Stimulated activated CD8-positive, alpha-beta memory T cell treated with anti-CD3 and anti-CD28 coated beads, Interleukin-15, amount 100 ng/mL, for 24 hours (primary cell): ENCODE results near the gene MAP2K4.
"Not testable (repeated sequence)": the region's sequence is repeated elsewhere in the genome, so short reads cannot be mapped to it uniquely, and the experiment has no call there.

Experiments used
- DNase-seq: peaks from one replicate; pipeline ENCODE4 v3.0.0-alpha.2; 2020; ENCODE audit warnings: low read depth

MAP2K4 gene

DNA sequence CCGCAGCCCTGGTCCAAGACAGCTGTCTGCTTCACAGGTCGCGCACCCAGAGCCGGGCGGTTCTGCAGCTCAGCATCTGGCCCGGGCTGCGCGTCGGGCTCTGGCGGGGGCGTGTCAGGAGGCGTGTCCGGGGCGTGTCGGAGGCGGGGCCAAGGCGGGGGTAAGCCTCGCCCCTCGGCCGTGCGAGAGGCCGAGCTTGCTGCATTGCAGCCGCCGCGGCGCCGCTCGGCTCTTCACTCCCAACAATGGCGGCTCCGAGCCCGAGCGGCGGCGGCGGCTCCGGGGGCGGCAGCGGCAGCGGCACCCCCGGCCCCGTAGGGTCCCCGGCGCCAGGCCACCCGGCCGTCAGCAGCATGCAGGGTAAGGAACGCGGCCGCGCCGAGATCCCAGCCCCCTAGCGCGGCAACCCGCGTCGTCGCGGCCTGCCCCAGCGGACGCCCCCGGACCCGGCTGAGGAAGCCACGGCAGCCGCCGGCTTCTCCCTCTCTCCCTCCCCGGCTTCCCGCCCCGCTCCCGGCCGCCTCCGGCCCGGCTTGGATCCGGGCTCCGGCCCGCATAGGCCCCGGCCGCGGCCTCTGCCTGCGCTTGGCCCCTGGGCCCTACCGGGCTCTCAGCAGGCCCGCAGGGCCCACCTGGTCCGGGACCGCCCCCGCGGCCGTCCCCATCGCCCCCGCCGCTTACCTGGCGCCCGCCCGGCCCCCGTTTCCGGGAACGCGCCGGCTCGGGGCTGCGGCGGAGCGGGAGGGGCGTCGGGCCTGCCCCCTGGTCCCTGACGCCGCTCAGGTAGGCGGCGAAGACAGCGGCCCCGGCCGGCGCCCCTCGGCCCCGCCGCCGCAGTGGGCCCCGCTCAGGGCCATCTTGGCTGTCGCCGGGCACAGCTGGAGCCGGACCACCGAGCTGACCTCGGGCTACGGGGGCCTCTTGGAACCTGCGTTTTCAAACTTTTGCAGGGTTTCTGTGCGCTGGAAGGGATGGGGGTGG lies at the start of gene MAP2K4:
MAP2K4 (plus strand) TSS at position 236 of the 981 bp plus-strand sequence; CDS start at position 246, 10 bp downstream.
- DNase-seq, result peak; percentile 96

DNA sequence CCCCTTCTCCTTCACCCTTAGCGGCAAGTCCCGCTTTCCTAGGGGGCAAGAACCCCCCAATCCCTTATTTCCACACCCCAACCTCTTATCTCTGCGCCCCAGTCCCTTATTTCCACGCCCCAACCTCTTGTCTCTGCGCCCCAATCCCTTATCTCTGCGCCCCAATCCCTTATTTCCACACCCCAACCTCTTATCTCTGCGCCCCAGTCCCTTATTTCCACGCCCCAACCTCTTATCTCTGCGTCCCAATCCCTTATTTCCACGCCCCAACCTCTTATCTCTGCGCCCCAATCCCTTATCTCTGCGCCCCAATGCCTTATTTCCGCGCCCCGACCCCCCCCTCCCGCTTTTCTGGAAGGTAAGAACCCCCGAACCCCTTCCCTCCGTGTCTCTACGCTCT lies 47.9 kb upstream of the MAP2K4 start:
- not testable (repeated sequence) for DNase-seq

DNA sequence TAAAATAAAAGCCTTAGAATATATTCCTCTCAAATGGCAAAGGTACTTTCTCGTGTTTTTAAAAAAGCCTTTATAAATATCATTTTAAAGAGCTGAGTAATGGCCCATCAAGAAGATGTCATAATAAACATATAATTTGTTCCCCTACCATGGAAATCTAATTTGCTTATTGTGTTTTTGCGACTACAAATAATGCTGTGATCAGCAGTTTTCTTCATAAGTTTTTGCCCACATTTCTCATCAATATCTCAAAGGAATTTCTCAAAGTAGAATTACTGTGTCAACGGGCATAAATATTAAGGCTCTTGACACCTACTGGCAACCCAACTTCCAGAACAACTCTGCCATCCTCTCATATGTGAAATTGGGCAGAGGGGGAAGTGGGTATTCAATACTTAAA lies 40.9 kb upstream of the MAP2K4 start:
- no peak for DNase-seq

DNA sequence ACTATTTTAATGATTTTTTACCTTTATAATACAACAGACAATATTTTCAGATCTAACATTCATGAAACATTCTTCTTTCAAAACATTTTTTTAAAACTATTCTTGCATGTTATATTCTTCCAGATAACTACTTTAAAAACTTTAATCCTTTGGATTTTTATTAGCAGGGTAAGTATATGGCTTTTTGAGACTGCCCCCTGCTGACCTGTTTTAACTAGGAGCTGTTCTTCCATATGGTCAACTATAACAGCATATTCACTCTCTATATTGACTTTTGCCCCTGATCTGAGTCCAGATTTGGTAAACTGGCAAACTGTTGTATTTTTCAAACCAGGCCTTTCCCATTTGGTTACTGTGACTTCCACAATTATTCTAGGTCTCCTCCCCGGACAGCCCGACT lies 39.9 kb upstream of the MAP2K4 start:
- no peak for DNase-seq

DNA sequence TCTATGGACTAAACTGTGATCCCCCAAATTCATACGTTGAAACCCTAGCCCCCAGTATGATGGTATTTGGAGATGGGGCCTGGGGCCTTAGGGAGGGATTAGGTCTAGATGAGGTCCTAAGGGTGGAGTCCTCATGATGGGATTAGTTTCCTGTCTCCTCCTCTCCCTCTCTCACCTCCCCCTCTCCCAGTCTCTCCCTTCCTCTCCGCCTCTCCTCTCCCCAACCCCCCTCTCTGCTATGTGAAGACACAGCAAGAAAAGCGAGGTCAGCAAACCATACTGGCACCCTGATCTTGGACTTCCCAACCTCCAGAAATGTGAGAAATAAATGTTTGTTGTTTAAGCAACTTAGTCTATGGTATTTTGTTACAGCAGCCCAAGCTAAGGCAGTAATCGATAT lies 38.8 kb upstream of the MAP2K4 start:
- no peak for DNase-seq

DNA sequence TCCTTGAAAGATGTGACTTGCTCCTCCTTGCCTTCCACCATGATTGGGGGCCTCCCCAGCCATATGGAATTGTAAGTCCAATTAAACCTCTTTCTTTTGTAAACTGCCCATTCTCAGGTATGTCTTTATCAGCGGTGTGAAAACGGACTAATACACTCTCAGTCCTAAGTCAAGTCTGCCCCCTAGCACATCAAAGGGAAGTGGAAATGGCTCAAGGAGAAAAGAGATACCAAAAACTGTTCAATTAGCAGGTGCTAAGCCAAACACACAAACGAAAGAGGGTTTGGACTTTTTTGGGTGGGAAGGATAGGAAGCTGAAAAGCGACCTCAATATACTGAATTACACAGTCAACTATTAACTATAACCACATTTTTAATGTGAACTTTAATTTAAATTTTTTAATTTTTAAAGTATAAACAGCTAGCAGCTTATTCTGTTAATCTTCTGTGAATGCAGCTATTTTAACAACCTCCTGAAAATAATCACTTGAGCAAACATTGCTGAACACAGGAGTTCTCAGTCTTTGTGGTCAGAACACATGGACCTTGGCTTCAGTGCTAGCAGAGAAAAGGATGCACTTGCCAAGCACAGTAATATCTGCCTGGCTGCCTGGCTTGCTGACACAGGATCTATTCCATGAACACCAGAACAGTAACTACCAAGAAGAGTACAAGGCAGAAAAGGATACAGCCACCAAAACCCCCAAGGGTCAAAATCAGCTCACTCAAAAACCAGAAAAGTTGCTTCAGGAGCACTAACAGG lies 34.3 kb upstream of the MAP2K4 start:
- DNase-seq, result no peak

DNA sequence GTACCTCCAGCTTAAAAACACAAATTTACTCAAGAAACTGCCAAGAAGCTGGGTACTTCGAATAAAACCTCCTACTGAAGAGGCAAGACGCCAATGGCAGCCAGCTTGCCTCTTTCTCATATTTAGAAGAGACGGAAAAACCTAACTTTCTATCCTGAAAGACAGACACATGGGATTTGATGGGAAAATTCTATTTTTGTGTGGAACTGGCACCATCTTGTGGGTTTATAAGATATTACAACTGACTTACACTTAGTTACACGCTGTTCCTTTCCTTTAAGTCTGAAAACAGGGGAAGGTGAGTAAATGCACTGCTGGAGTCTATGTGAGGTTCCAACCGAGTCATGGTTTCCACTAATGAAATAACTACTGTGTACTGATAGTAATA lies 33.7 kb upstream of the MAP2K4 start:
- DNase-seq, result no peak

DNA sequence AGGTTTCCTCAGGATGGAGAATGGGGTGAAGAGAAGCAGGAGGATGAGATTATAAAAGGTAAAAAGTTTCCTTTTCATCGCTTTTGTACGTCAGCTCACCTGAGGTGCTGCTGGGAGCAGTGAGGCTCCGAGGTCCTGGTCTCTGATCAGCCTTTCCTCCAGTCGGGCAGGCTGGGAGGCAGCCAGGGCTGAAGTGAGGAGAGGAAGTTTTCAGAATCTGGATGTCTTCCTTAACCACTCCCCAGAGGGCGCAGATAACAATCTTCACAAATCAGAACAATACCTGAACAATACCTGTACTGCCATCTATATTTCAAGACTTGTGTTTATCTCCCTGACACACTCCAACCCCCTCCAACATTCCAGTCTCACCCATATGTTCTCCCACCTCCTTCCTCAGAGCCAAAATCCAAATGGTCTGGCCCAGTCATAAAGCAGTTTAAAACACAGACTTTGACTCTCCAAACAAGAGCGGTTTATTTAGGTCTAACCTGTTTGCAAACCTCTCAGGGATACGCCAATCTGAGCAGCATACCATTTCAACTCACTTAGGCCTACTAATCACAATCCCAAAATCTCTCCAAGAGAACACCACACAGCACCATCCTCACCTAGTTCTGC lies 30.2 kb upstream of the MAP2K4 start:
- DNase-seq, result no peak

DNA sequence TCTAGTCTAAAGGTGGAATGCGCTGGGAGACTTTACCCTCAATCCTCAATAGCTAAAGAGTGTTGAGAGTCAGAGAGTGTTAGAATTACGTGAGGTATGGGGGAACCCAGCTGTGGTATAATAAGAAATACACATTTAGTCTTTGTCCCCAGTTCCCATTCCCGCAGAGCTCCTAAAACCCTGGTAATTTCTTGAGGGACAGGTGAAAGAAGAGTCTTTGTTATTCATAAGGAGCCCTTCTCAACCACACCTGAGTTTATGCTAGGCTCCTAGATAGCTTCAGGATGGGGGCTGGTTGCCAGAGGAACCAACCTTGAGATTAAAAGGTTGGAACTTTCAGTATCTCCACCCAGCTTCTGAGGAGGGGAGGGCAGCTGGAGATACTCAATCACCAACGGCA lies 29.2 kb upstream of the MAP2K4 start:
- DNase-seq, result no peak

DNA sequence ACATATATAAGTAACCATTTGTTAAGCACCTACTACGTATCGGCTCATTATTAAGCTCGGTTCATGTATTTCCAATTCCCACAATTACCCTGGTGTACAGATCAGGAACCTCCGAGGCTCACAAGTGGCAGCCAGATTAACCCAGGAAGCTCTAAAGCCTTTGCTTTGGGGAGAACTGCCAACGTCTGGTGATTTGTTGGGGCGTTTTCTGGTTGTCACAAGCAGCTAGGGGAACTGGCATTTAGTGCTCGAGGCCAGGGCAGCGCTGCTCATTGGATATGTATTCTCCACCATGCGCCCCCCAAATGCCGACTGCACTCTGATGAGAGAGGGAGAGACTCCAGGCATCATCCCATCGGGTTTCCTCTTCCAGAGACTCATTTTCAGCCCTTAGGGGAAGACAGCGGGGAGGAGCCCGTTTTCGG lies 23.9 kb upstream of the MAP2K4 start:
- peak; percentile 21 for DNase-seq

DNA sequence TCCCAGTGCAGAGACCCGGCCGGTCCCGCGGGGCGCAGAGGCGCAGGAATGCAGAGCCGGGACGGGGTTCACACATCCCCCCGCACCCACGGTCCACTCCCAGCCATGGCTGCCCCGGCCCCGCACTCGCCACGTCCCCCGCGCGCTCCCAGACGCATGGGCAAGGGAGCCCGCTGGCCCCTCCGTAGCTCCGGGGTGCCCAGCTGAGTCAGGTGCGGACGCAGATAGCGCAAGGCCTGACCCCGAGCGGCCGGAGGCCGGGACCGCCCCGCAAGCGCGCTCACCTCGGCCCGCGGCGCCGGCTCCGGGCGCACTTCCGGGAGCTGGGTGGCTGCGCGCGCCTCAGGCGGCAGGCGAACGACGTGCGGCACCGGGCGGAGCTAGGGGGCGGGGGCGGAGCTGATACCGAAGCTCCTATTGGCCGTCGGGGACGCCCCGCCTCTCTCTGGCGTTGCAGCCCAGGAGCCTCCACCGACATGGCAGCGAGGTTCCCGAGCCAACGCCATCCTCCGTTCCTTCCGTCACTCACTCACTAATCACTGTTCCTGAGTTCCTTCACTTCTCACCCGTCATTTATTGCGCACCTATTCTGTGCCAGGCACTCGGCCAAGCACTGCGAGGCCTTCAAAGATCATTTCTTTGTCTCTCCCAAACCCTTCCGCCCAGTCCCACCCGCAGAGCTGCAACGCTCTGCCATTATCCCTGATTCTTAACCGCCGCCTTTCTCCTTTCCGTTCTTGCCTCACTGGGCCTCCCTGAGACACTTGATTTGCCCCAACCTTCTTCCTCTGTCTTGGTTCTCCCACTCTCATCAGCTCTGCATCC lies 23.3 kb upstream of the MAP2K4 start, which contains the start of gene ZNF18:
ZNF18 (minus strand) TSS at position 329 of the 825 bp plus-strand sequence. CDS start 4,646 bp downstream, outside the sequence.
- peak; percentile 91 for DNase-seq

DNA sequence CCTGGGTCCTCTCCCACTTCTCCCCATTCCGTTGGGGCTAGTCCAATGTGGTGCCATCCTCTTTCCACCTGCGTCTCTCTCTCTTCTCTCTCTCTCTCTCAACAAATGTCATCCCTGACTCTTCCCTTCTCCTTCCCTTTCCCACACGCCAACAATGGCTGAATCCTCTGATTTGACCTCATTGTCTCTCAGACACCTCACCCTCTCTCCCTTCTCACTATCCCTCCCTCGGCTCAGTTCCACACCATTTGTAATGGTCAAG lies 22.8 kb upstream of the MAP2K4 start:
- no peak for DNase-seq

DNA sequence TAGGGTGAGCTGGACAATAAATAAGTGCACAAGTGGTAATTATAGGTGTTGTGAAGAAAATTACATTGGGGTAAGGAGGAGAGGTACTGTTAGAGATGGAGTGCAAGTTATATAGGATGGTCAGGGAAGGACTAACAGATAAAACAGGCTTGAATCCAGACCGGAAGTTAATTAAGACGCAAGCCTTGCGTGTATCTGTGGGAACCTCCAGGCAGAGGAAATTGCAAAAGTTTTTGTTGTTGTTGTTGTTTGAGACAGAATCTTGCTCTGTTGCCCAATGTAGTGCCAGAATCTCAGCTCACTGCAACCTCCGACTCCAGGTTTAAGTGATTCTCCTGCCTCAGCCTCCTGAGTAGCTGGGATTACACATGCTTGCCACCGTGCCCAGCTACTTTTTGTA lies 21.0 kb upstream of the MAP2K4 start:
- DNase-seq, result no peak

DNA sequence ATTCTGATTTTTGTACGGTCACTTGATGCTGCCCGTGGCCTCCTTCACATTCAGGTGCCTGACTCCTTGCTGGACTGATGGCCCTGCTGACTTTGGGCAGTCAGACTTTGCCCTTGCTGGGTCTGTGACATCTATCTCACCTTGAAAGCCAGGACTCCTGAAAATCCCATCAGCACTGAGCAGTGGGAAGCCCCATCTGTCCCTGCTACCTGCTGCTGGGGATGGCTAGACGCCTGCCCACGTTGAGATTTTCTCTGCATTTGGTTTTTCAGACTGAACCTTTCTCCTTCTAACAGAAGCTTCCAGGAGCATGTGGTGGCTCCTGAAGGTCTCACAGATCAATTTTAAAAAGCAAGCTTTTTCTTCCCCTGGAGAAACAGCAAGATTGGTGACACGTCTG lies 13.2 kb upstream of the MAP2K4 start:
- no peak for DNase-seq

DNA sequence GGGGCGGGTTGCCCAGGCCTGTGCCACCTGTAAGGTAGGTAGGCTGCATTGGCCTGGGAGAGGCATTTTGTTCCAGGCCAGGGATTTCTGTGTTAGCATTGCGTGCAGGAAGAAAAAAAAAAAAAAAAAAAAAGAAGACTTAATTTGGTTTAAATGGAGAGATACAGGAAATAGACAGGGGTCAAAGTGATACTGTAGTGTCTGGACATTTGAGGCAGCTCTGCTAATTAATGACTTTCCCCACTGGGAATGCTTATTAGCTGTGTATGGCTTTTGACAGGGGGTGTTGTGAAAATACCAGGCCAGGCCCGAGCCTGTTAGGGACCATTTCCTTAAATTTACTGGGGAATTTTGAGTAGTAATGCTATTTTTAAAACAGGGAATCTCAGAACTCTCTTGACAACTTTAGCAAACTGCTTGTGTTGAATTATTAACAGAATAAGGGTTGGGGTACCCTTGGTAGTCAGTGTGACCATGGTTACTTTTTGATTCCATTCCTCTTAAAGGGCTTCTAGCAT lies 1.0 kb downstream of the MAP2K4 start:
- DNase-seq, result no peak

DNA sequence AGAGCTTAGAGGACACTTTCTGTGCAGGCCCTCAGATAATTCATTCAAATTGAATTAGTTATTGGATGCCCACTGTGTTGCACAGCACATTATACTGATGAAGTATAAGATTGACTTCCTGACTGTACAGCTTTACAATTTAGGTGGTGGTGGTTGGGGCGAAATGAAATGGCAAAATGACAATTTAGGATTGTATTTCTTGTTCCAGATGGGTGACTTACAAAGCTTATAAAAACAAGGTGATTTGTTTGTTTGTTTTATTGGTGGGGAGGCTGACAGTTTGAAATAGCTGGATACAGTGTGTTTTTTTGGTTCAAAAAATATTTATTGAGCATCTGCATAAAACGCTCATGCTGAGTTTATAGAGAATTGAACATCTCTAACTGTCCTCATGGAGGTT lies 1.6 kb downstream of the MAP2K4 start:
- DNase-seq, result no peak

DNA sequence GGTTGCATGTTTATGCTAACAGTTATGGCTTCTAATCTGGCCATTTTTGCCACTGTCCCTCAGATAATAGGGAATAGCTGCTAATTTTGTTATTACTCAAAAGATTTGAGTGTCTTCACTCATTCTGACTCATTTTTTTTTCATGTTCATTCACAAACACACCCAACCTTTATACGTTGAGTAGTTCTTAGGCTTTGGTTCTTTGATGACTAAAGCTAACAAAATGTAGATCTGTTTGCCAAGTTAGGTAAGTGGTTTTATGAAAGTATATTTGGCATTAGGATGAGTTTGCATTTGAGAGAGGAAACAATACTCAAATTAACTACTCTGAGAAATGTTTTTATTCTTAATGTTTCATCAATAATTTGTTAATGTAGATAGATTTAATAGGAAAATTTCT lies 3.6 kb downstream of the MAP2K4 start:
- no peak for DNase-seq

DNA sequence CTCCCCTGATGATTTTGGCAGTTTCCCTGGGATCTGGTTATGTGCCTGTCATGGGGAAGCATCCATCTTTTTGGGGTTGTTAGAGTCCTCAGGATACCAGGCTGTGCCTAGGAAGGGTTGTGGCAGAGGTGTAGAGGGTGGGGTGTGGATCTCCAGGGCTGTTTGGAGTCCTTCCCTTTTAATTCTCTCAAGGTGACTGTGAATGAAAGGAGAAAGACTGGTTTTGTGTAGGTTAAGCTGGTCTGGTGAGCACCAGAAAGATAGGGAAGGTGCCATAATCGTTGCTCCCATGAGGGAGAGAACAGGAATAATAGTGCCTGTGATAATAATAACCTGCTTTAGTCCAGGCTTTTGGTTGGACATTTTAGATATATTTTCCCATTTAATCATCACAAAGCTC lies 7.0 kb downstream of the MAP2K4 start:
- DNase-seq, result no peak

DNA sequence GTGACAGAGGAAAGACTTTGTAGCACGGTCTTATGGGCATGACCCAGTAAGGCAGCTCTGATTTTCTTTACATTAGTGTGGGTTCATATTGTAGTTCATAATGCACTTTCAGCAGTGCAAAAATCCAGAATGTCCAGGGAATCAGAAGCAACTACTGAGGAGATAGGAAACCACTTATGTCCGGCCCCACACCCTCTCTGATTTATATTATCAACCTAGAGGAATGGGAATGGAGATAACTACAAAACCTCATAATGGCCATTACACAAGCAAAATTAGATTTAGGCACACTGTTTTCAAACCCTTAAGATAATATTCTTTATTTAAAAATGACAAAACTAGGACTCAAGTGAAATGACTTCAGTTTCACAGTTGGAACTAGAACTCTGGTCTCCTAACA lies 7.9 kb downstream of the MAP2K4 start:
- no peak for DNase-seq

DNA sequence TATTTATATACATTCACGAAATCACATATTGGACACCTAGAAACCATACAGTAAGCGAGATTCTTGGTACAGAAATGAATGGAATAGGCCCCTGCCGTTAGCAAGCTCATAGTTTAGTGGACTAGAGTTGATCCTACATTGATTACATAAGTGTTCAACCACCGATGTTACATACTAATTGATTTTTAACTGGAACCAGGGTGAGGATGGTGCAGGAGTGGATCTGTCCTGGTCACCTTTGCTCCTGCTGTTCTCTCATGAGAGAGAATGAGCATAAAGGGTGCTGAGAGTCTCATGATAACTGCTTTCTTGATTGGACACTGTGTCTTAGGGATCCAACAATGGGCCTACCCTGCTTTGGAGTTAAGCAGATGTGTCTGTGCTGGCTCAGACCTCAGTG lies 13.9 kb downstream of the MAP2K4 start:
- no peak for DNase-seq

DNA sequence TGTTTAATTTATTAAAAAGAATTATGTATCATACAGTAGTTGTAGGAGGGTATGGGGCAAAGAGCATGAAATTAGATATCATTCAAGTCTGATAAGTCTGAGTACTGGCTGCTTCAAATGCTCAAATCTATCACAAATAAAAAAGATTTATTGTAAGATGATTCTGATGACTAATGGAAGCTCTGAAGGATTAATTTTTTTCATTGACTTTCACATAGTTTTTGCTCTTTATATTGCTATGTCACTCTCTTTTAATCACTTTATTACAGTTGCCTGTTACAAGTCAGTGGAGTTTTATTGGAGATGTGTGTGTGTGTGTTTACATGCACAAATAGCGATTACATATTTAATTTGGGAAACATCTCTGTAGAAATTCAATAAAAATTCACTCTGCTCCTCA lies 15.0 kb downstream of the MAP2K4 start:
- no peak for DNase-seq

DNA sequence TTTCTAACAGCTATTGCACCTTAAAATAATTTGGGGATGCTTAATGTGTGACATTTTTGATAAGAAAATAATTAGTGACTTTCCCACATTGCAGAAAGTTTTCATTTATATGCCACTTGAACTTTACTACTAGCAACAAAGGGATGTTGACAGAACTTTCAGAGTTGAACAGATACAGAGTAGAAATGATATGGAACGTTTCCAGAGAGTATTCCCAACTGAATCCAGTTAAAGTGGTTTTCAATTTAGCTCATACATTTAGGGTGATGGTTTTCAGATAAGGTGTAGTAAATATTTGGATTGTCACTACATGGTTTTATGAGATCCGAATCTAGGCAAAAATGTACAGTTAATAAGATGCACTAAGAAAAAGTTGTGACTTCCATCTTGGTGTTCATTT lies 17.3 kb downstream of the MAP2K4 start:
- no peak for DNase-seq
